SU-DHL-6 (cell line): Measurements from ENCODE around the gene SRD5A3.

Source experiments
- CTCF ChIP-seq: fragments of 200-600 bp; sonication (generic); IDR thresholded peaks from one replicate; pipeline ENCODE4 v1.5.1; 2017; ENCODE audit warnings: antibody characterized with exemption, mild to moderate bottlenecking, low read length, moderate library complexity; ENCODE audit not compliant: insufficient read depth, poor library complexity, severe bottlenecking
- EZH2phosphoT487 ChIP-seq: fragments of 200-600 bp; sonication (generic), shearing (Covaris generic); conservative IDR thresholded peaks from 2 replicates; pipeline ENCODE4 v1.6.1; 2018; ENCODE audit warnings: mild to moderate bottlenecking, antibody characterized with exemption, low read length, moderate library complexity, mixed read lengths

DNA sequence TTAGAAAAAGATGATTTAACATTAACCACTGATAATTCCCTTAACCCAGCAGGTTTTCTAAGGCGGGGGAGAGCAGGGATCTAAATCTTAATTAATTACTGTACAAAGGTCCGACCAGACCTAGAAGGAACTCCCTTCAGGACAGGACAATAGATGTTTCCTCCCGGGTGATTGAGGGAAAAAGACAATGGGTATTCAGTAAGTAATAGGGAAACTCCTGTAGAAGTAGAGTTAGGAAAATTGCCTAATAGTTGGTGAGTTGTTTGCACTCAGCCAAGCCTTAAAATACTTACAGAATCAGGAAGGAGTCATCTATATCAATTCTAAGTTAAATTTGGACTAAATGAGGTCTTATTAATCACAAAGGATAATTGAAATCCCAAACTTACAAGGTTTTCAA, 5.8 kb upstream of the SRD5A3 start:
- TF ChIP-seq CTCF (no peak), EZH2phosphoT487 (no peak)
